ENCODE results near the gene DGKG.

Gene DGKG

GRCh38 chr3:186236357-186237020 is 125.5 kb downstream of the DGKG start:
- no peak overlapping the region for H3K4me3 ChIP-seq (ENCODE audit: low read depth, low read length)
- TF ChIP-seq, protein P1, sequence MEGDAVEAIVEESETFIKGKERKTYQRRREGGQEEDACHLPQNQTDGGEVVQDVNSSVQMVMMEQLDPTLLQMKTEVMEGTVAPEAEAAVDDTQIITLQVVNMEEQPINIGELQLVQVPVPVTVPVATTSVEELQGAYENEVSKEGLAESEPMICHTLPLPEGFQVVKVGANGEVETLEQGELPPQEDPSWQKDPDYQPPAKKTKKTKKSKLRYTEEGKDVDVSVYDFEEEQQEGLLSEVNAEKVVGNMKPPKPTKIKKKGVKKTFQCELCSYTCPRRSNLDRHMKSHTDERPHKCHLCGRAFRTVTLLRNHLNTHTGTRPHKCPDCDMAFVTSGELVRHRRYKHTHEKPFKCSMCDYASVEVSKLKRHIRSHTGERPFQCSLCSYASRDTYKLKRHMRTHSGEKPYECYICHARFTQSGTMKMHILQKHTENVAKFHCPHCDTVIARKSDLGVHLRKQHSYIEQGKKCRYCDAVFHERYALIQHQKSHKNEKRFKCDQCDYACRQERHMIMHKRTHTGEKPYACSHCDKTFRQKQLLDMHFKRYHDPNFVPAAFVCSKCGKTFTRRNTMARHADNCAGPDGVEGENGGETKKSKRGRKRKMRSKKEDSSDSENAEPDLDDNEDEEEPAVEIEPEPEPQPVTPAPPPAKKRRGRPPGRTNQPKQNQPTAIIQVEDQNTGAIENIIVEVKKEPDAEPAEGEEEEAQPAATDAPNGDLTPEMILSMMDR (IDR thresholded peaks at IDR 0.05; ENCODE audit: borderline replicate concordance, insufficient read depth, low read depth, low read length), result no peak

DNA sequence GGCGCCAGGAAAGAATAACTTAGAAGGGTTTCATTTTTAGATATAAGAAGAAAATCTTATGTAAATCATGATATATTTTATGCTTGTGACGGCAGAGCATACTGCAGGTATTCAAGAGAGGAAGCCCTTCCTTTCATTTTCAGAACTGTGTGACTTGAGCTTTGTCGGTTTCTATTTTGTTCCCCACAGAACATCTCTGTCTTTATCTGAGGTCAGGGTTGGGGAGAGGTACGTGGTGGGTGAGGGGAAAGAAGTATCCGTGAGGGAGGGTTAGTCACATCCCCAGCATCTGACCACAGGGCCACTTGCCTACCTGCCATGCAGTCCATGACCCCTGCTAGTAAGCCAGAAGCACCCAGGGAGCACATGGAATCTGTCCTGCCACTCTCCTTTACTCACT is 126.5 kb downstream of the DGKG start:
- TF ChIP-seq, protein P1 (IDR thresholded peaks at IDR 0.05; ENCODE audit: borderline replicate concordance, insufficient read depth, low read depth, low read length), result no peak
- H3K4me3 ChIP-seq (ENCODE audit: low read depth, low read length), result no peak overlapping the region

DNA sequence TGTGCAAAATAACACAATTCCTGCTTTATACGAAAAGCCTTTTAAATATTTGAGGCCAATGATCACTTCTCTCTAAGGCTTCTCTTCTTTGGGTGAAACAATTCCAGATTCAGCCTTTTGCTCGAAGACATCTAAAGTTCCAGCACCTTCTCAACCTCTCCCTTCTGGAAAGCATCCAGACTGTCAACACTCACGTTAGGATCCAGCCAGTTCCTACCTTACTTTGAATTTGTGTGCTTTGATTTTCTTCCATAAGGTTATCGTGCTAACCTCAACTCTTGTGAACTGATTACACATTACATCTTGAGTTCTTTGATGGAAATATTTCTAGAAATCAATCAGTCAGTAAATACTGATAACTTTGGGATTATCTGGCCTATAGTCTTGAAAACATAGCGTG is 127.9 kb downstream of the DGKG start:
- TF ChIP-seq, protein P1 (IDR thresholded peaks at IDR 0.05; ENCODE audit: borderline replicate concordance, insufficient read depth, low read depth, low read length), result no peak
- H3K4me3 ChIP-seq (ENCODE audit: low read depth, low read length), result no peak overlapping the region

DNA sequence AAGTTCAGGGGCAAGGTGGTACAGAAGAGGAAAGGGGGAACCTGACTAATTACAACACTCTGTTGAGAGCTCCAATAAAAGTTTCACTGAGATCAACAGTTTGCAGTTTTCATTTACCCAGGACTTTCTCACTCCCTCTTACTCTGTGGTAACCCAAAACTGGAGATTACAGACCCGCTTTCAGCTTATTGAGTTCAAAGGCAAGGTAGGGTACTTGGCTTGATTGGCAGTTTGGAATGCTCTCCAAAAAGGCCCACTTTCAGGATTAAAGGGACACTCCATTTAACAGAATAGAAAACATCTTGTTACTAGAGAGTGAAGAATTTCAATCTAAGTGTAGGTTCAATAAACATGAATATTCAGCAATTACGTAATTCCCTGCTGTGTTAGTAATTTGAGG is 135.6 kb downstream of the DGKG start:
- no peak overlapping the region for H3K4me3 ChIP-seq (ENCODE audit: low read depth, low read length)
- TF ChIP-seq, protein P1 (IDR thresholded peaks at IDR 0.05; ENCODE audit: borderline replicate concordance, insufficient read depth, low read depth, low read length), result no peak

- no peak overlapping the region for H3K4me3 ChIP-seq (ENCODE audit: low read depth, low read length)
- TF ChIP-seq, protein P1 (IDR thresholded peaks at IDR 0.05; ENCODE audit: borderline replicate concordance, insufficient read depth, low read depth, low read length), result no peak
These were observed 136.4 kb downstream of the DGKG start for GRCh38 chr3:186225603-186226002.

DNA sequence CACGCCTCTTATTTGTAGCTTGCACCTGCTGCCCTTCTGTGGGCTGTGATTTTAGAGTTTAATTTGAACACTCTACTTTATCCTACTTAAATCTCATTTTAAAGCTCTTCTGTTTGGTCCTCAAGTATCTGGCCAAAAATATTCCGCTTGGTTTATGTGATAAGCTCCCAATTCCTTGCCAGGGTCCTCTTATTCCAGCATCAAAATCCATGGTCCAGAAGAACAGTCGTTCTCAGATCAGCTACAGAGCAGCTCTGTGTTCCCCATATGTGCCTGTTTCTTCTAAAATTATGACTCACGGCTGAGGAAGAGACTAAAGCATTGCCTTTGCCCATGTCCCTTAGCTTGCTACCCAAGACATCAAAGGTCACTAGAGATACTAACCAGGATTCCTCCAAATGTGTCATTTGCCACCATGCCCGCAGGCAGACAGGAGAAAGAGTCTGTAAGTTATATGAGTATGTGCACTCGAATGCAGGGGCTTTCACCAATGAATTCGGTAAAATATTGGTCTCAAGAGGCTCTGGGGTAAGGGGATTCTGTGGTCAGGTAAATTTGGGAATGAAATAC is 137.9 kb downstream of the DGKG start:
- no peak overlapping the region for H3K4me3 ChIP-seq (ENCODE audit: low read depth, low read length)
- TF ChIP-seq, protein P1 (IDR thresholded peaks at IDR 0.05; ENCODE audit: borderline replicate concordance, insufficient read depth, low read depth, low read length), result no peak

DNA sequence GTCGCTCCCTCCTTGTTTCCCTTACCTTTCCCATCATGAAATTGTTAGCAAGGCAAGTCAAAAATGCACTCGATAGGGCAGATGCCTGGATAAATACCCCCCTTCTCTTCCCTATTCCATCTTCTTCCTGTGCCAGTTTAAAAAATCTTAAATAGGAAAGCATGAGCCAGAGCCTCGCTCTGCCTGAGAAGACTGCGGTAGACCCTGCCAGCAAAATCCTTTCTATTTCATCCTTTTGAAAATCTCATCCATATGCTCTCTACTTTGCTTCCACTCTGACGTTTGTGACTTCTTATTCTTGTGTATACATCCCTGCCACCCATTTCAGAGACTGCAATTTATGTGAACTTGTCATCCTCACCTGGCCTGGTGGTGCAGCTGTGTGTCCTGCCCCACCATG is 138.6 kb downstream of the DGKG start:
- TF ChIP-seq, protein P1 (IDR thresholded peaks at IDR 0.05; ENCODE audit: borderline replicate concordance, insufficient read depth, low read depth, low read length), result no peak
- H3K4me3 ChIP-seq (ENCODE audit: low read depth, low read length), result no peak overlapping the region
